Panc1 (cell line): ENCODE measurements around the gene RTL3. TPM values are rescaled to one million over a fixed set of nuclear protein-coding genes. Genes with fewer than 3 reads are reported as not detected.

Experiments
- ATAC-seq: fragments of 200-7000 bp; cut with Tn5 transposase; 2 replicates; pipeline ENCODE4 v1.9.1; 2020; ENCODE audit warnings: mild to moderate bottlenecking, moderate library complexity
- BruUV-seq: library from RNA; stranded (reverse); fragments of 400-500 nt; replicated peaks from 2 replicates; lab custom pipeline; 2021; lab: Mats Ljungman, UMichigan
- CTCF ChIA-PET: fragments of 300-600 bp; sonication (Branson Sonifier 250); formaldehyde crosslinking; loops from one replicate; lab custom pipeline; 2022; ENCODE audit warnings: antibody characterized with exemption; lab: Charles Lee
- POLR2A ChIA-PET: fragments of 300-600 bp; sonication (Branson Sonifier 250); formaldehyde crosslinking; loops from one replicate; lab custom pipeline; 2022; ENCODE audit warnings: antibody characterized with exemption; lab: Charles Lee
- DNase-seq: peaks from one replicate; pipeline ENCODE4 v3.0.0-alpha.2; 2010; ENCODE audit warnings: low read depth, low spot score
- H3K27ac ChIP-seq: 2 replicates; pipeline ENCODE4 v1.5.1; 2011; ENCODE audit warnings: mild to moderate bottlenecking, low read length, inconsistent platforms
- H3K27me3 ChIP-seq: fragments of 200-500 bp; sonication (Bioruptor generic); 2 replicates; pipeline ENCODE4 v1.6.0; 2014; ENCODE audit warnings: low read length, inconsistent platforms; ENCODE audit not compliant: control insufficient read depth, insufficient read depth
- H3K36me3 ChIP-seq: fragments of 200-500 bp; sonication (Bioruptor generic); 2 replicates; pipeline ENCODE4 v1.5.1; 2014; ENCODE audit warnings: inconsistent platforms, mild to moderate bottlenecking, low read length, moderate library complexity; ENCODE audit not compliant: control insufficient read depth, insufficient read depth
- H3K4me1 ChIP-seq: 2 replicates; pipeline ENCODE4 v1.5.1; 2011; ENCODE audit warnings: inconsistent platforms, mild to moderate bottlenecking, low read length, moderate library complexity; ENCODE audit not compliant: control insufficient read depth, insufficient read depth
- H3K4me3 ChIP-seq, 2 experiments: 2 replicates each; pipeline ENCODE4 v1.5.1; 2011 to 2012; ENCODE audit warnings: low read depth in 2 of 2, low read length in 2 of 2, mild to moderate bottlenecking in 2 of 2, inconsistent platforms in 1 of 2, moderate library complexity in 1 of 2
- H3K9me3 ChIP-seq: fragments of 200-500 bp; sonication (Bioruptor generic); 2 replicates; pipeline ENCODE4 v1.5.1; 2014; ENCODE audit warnings: low read depth, mild to moderate bottlenecking, inconsistent platforms, low read length, moderate library complexity; ENCODE audit not compliant: control insufficient read depth, insufficient read depth
- POLR2AphosphoS5 ChIP-seq: IDR thresholded peaks from 2 replicates; pipeline ENCODE4 v1.6.1; 2012; ENCODE audit warnings: mild to moderate bottlenecking, low read depth, low read length, moderate library complexity
- REST ChIP-seq, 2 experiments: IDR thresholded peaks; 2 replicates each; pipeline ENCODE4 v1.6.1; 2011 to 2012; ENCODE audit warnings: low read depth in 2 of 2, control low read depth in 1 of 2, low read length in 1 of 2, mild to moderate bottlenecking in 1 of 2, moderate library complexity in 1 of 2; ENCODE audit not compliant: insufficient read depth in 1 of 2
- SIN3A ChIP-seq: IDR thresholded peaks from 2 replicates; pipeline ENCODE4 v1.6.1; 2012; ENCODE audit warnings: low read depth, mild to moderate bottlenecking, low read length, moderate library complexity, borderline replicate concordance; ENCODE audit not compliant: insufficient read depth
- TCF7L2 ChIP-seq: IDR thresholded peaks from 2 replicates; pipeline ENCODE4 v1.6.1; 2011; ENCODE audit warnings: mild to moderate bottlenecking, low read depth, low read length, inconsistent platforms
- in situ Hi-C: cut with HindIII; loops from 2 replicates; pipeline ENCODE4 v1.10.0; 2016; ENCODE audit warnings: low sequenced_read_pairs, low pct_unique_long_range_greater_than_20kb
- intact Hi-C: fragments of 100-400 bp; cut with micrococcal nuclease; formaldehyde crosslinking; loops from one replicate; pipeline ENCODE4 v1.10.0; 2022; ENCODE audit not compliant: unreplicated experiment
- total RNA-seq: library from RNA; stranded (reverse); gene quantifications from one replicate; pipeline ENCODE4 v1.2.1, GENCODE V29; 2021; ENCODE audit not compliant: unreplicated experiment
- TF ChIP-seq, protein P1 (sequence below): fragments of 450-650 bp; IDR thresholded peaks from 2 replicates; pipeline ENCODE4 v1.5.1; 2017; ENCODE audit warnings: mild to moderate bottlenecking

Gene RTL3
- total RNA-seq, 1 experiment from 2014 or later, result not detected

GRCh38 chrX:78687586-78687985 is 28.5 kb upstream of the RTL3 start:
- no peak for DNase-seq
- intact Hi-C loops (no loop called here), in situ Hi-C loops (no loop called here)
- ChIA-PET POLR2A (no interaction called here), CTCF (no interaction called here)
- H3K9me3 ChIP-seq, result no peaks in the 10 kb centered on the region
- H3K36me3 ChIP-seq, result no peaks in the 10 kb centered on the region
- no TSS peak for BruUV-seq
- no peak for ATAC-seq
- H3K27ac ChIP-seq, result no peak overlapping the region
- TF ChIP-seq SIN3A (no peak), TCF7L2 (no peak), REST (IDR thresholded peaks at IDR 0.05; ENCODE audit: insufficient read depth in 1 of 2, low read depth in 2 of 2, low read length in 1 of 2) (no peak), POLR2AphosphoS5 (no peak)
- TF ChIP-seq, protein P1, sequence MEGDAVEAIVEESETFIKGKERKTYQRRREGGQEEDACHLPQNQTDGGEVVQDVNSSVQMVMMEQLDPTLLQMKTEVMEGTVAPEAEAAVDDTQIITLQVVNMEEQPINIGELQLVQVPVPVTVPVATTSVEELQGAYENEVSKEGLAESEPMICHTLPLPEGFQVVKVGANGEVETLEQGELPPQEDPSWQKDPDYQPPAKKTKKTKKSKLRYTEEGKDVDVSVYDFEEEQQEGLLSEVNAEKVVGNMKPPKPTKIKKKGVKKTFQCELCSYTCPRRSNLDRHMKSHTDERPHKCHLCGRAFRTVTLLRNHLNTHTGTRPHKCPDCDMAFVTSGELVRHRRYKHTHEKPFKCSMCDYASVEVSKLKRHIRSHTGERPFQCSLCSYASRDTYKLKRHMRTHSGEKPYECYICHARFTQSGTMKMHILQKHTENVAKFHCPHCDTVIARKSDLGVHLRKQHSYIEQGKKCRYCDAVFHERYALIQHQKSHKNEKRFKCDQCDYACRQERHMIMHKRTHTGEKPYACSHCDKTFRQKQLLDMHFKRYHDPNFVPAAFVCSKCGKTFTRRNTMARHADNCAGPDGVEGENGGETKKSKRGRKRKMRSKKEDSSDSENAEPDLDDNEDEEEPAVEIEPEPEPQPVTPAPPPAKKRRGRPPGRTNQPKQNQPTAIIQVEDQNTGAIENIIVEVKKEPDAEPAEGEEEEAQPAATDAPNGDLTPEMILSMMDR, result no peak
- no peaks in the 10 kb centered on the region for H3K27me3 ChIP-seq
- no peaks in the 10 kb centered on the region for H3K4me1 ChIP-seq
- H3K4me3 ChIP-seq, result no peak overlapping the region

DNA sequence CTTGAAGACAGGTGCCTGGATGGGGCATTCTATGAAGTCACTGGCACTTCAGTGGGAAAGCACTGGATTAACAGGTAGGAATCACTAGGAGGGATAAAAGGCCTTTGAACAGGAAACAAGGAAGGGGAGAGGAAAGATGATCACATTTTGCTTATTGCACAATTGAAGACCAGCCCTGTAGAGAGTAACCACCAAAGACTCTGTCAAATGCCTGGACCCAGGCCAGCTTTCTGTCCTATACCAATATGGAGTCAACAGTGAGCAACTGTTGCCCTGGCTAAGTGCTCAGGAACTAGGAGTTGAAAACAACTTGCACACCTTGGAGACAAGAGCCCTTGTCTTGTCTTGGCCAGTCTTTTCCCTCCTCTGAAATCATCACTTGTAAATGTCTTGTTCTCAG is 14.1 kb upstream of the RTL3 start:
- Histone ChIP-seq H3K27ac (no peak overlapping the region), H3K27me3 (no peaks in the 10 kb centered on the region), H3K9me3 (no peaks in the 10 kb centered on the region), H3K4me3 (no peak overlapping the region), H3K4me1 (no peaks in the 10 kb centered on the region), H3K36me3 (no peaks in the 10 kb centered on the region)
- in situ Hi-C loops, result no loop called here
- ATAC-seq, result no peak
- DNase-seq, result no peak
- ChIA-PET POLR2A (no interaction called here), CTCF (no interaction called here)
- BruUV-seq, result no TSS peak
- intact Hi-C loops, result no loop called here
- no peak for TF ChIP-seq POLR2AphosphoS5
- TF ChIP-seq REST (IDR thresholded peaks at IDR 0.05; ENCODE audit: insufficient read depth in 1 of 2, low read depth in 2 of 2, low read length in 1 of 2), result no peak
- no peak for TF ChIP-seq SIN3A
- TF ChIP-seq TCF7L2, result no peak
- TF ChIP-seq, protein P1, result no peak
